Esophagus squamous epithelium (tissue), 5 donors: ENCODE data around the gene KRTAP19-2. TPM values are rescaled to one million over a fixed set of nuclear protein-coding genes. Genes with fewer than 3 reads are reported as not detected.
"Not testable (repeated sequence)": the region's sequence is repeated elsewhere in the genome, so short reads cannot be mapped to it uniquely, and the experiment has no call there.

Source experiments
- DNase-seq: peaks from one replicate; lab custom pipeline; 2025; lab: John Stamatoyannopoulos, UW
- H3K27ac ChIP-seq, 4 donors: fragments of 200-600 bp; sonication (generic); one replicate each; pipeline ENCODE4 v1.5.1; 2016 to 2019; ENCODE audit warnings: mild to moderate bottlenecking in 1 of 4
- H3K27me3 ChIP-seq, 4 donors: fragments of 200-600 bp; sonication (generic); 1 replicate in 3 of 4; 2 replicates in 1 of 4; pipeline versions ENCODE4 v1.5.1 to v1.6.0; 2017 to 2021; ENCODE audit warnings: antibody characterized with exemption in 1 of 4
- H3K36me3 ChIP-seq, 3 donors: fragments of 200-600 bp; sonication (generic); one replicate each; pipeline ENCODE4 v1.5.1; 2016 to 2019
- H3K4me1 ChIP-seq, 3 donors: fragments of 200-600 bp; sonication (generic); one replicate each; pipeline ENCODE4 v1.5.1; 2017 to 2019
- H3K4me3 ChIP-seq, 4 donors: fragments of 200-600 bp; sonication (generic); 1 replicate in 3 of 4; 2 replicates in 1 of 4; pipeline ENCODE4 v1.5.1; 2016 to 2019; ENCODE audit warnings: mild to moderate bottlenecking in 2 of 4, moderate library complexity in 1 of 4
- H3K9me3 ChIP-seq, 3 donors: fragments of 200-600 bp; sonication (generic); one replicate each; pipeline ENCODE4 v1.5.1; 2016 to 2019
- CTCF ChIP-seq, 6 experiments: fragments of 450-650 bp in 4 of 6; fragments of 200-600 bp in 2 of 6; sonication (generic) in 2 of 6; IDR thresholded peaks; one replicate each; pipeline ENCODE4 v1.5.1; 2016 to 2019; ENCODE audit warnings: antibody characterized with exemption in 6 of 6, mild to moderate bottlenecking in 4 of 6, moderate library complexity in 4 of 6
- POLR2A ChIP-seq, 4 donors: fragments of 450-650 bp; IDR thresholded peaks; one replicate each; pipeline ENCODE4 v1.6.1; 2017; ENCODE audit warnings: antibody characterized with exemption in 4 of 4, mild to moderate bottlenecking in 4 of 4, moderate library complexity in 3 of 4
- WGBS, 2 donors: methylation state at CpG; one replicate each; pipeline ENCODE4 v1.1.5; 2018; 5-methylcytosine and 5-hydroxymethylcytosine counted together
- intact Hi-C: fragments of 100-400 bp; cut with DNase I; formaldehyde crosslinking; loops from one replicate; pipeline ENCODE4 v1.15.0; 2022
- total RNA-seq, 4 donors: library from RNA; depleted of rRNA; stranded (reverse); fragments of >200 nt; gene quantifications; one replicate each; pipeline ENCODE4 v1.1.0, GENCODE V29; 2016
- donor health status: DM: yes; HTN: yes; CAD: no.

KRTAP19-2 gene
- not detected for total RNA-seq

- DNase-seq: no peak
- Histone ChIP-seq H3K36me3 (no peaks in the 10 kb centered on the region), H3K27me3 (no peaks in the 10 kb centered on the region), H3K27ac (no peak within 1 kb of the TSS), H3K4me3 (no peak within 1 kb of the TSS), H3K9me3 (peaks cover 0 to 11% (median 8%) of the 10 kb centered on the region in 3 donors), H3K4me1 (no peaks in the 10 kb centered on the region)
- intact Hi-C loops: no loop called here
- 71 to 100% methylated on average over 1 to 2 of the region's 2 CpGs for WGBS, 2 donors
- TF ChIP-seq POLR2A (IDR thresholded peaks at IDR 0.05): no peak
- no peak for TF ChIP-seq CTCF (IDR thresholded peaks at IDR 0.05)
Observed at GRCh38 chr21:30487336-30487735, at the start of gene KRTAP19-2. Gene KRTAP19-2 (minus strand): TSS chr21:30487436. CDS start chr21:30487348, 88 bp downstream.

GRCh38 chr21:30518876-30519275 is 31.6 kb upstream of the KRTAP19-2 start:
- Histone ChIP-seq H3K27ac (no peak overlapping the region), H3K4me3 (no peak overlapping the region), H3K27me3 (no peaks in the 10 kb centered on the region), H3K4me1 (no peaks in the 10 kb centered on the region), H3K9me3 (no peaks in the 10 kb centered on the region), H3K36me3 (no peaks in the 10 kb centered on the region)
- no peak for TF ChIP-seq POLR2A (IDR thresholded peaks at IDR 0.05)
- TF ChIP-seq CTCF (IDR thresholded peaks at IDR 0.05): no peak
- DNase-seq: no peak
- intact Hi-C loops: no loop called here
- WGBS, 2 donors: 73 to 87% methylated on average over 1 of the region's 1 CpG

GRCh38 chr21:30515681-30516080 is 28.4 kb upstream of the KRTAP19-2 start:
- no peak for TF ChIP-seq CTCF (IDR thresholded peaks at IDR 0.05)
- TF ChIP-seq POLR2A (IDR thresholded peaks at IDR 0.05): no peak
- 68 to 71% methylated on average over 1 of the region's 1 CpG for WGBS, 2 donors
- Histone ChIP-seq H3K9me3 (no peaks in the 10 kb centered on the region), H3K27me3 (no peaks in the 10 kb centered on the region), H3K4me1 (no peaks in the 10 kb centered on the region), H3K36me3 (no peaks in the 10 kb centered on the region), H3K4me3 (no peak overlapping the region), H3K27ac (no peak overlapping the region)
- intact Hi-C loops: no loop called here
- DNase-seq: no peak

- H3K27ac ChIP-seq, H3K9me3 ChIP-seq, H3K27me3 ChIP-seq, H3K4me1 ChIP-seq, intact Hi-C loops, H3K36me3 ChIP-seq, H3K4me3 ChIP-seq, DNase-seq: not testable (repeated sequence)
- WGBS, 2 donors: 27 to 30% methylated on average over 4 of the region's 4 CpGs
- peak in 2 of 6 experiments; percentile 12 to 24 for TF ChIP-seq CTCF (IDR thresholded peaks at IDR 0.05)
Observed at GRCh38 chr21:30505621-30506205, 18.5 kb upstream of the KRTAP19-2 start.

- TF ChIP-seq CTCF (IDR thresholded peaks at IDR 0.05) (no peak), POLR2A (IDR thresholded peaks at IDR 0.05) (no peak)
- H3K9me3 ChIP-seq: no peaks in the 10 kb centered on the region
- intact Hi-C loops: no loop called here
- H3K27ac ChIP-seq: no peak within 1 kb of the TSS
- no peaks in the 10 kb centered on the region for H3K27me3 ChIP-seq
- no peak within 1 kb of the TSS for H3K4me3 ChIP-seq
- 61 to 62% methylated on average over 4 to 5 of the region's 6 CpGs for WGBS, 2 donors
- no peaks in the 10 kb centered on the region for H3K36me3 ChIP-seq
- no peaks in the 10 kb centered on the region for H3K4me1 ChIP-seq
- DNase-seq: no peak
Observed at GRCh38 chr21:30502041-30502440, 14.8 kb upstream of the KRTAP19-2 start, which contains the start of gene KRTAP19-5. Gene KRTAP19-5 (minus strand): TSS chr21:30502141. CDS start chr21:30502090, 51 bp downstream.
